GM19238 (cell line): ENCODE measurements around the gene ASS1.

Experiments
- DNase-seq: peaks from one replicate; pipeline ENCODE4 v3.0.0; 2011; ENCODE audit warnings: low spot score; ENCODE audit not compliant: insufficient read length

The ASS1 gene

DNA sequence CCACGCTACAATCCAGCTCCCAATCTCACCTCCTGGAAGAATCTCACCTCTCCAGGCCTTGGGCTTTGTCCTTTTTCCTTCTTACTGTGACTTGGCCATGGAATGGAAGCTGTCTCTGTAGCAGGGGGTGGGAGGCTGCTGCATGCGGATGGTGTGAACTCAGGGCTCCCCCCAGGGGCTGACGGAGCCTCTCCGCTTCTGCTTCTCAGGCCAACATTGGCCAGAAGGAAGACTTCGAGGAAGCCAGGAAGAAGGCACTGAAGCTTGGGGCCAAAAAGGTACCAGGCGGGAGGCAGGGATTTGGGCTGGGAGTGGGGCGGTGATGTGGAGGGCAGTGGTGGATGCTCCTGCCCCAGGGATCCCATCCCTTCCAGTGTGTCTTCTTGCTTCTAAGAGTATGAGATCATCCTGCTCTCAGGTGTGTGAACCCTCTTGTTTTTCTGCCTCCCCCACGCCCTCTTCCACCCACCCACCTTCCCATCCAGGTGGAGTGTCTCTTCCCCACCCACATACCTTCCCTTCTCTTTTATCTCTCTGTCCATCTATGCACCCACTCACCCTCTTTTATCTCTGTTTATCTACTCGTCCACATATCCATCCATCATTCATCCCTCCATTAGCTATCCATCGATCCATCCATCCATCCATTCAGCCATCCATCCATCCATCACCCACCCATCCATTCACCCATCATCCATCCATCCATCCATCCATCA lies 9.5 kb downstream of the ASS1 start:
- no peak for DNase-seq

DNA sequence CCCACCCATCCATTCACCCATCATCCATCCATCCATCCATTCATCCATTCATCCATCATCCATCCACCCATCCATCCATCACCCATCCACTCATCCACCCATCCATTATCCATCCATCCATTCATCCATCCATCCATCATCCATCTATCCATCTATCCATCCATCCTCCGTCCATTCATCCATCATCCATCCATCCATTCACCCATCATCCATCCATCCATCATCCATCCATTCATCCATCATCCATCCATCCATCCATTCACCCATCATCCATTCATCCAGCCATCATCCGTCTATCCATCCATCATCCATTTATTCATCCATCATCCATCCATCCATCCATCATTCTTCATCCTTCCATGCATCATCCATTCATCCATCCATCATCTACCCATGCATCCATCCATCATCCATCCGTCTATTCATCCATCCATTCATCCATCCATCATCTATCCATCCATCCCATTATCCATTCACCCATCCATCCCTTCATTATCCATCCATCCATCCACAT lies 10.1 kb downstream of the ASS1 start:
- DNase-seq = no peak

DNA sequence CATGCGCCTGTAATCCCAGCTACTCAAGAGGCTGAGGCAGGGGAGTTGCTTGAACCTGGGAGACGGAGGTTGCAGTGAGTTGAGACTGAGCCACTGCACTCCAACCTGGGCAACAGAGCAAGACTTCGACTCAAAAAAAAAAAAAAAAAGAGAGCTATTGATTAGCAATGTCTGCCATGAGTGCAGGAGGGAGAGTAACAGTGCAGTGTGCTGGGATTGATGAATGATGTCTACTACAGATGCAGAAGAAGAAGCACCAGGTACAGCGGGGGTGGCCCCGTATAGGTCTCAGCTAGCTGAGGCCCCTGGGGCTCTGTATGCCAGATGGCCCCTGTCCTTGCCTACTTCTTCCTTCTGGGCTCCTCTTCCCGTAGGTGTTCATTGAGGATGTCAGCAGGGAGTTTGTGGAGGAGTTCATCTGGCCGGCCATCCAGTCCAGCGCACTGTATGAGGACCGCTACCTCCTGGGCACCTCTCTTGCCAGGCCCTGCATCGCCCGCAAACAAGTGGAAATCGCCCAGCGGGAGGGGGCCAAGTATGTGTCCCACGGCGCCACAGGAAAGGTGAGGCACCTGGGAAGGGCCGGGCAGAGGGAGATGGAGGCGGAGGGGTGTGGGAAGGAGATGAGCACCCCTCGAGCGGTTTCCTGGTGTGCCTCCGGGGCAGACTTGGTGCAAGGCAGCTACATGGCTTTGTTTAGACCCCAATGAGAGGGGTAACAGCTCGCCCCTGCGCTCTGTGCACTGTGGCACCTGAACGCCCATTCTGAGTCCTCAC lies 13.5 kb downstream of the ASS1 start:
- no peak for DNase-seq

DNA sequence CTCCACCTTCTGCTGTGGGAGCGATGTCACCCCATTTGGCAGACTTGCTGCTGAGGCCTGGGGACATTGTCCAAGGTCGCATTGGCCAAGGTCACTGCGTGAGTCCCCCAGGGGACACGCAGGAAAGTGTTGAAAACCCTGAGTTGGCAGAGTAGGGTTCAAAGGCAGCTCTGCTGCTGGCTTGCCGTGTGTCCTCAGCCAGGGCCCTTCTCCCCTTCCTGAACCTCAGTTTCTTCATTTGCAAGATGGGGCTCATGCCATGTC lies 14.0 kb downstream of the ASS1 start:
- DNase-seq = no peak

DNA sequence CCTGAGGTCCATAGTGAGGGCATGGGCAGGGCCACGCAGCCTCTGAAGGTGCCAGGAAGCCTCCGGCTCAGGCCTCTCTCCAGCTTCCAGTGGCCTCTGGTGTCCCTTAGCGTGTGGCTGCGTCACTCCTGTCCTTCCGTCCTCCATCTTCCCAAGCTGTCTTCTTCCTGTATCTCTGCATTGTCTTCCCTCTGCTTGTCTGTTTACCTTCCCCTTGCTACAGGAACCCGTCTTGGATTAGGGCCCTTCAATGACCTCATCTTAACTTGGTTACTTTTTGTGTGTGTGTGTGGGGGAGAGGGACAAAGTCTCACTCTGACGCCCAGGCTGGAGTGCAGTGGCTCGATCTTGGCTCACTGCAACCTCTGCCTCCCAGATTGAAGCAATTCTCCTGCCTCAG lies 14.4 kb downstream of the ASS1 start:
- no peak for DNase-seq

DNA sequence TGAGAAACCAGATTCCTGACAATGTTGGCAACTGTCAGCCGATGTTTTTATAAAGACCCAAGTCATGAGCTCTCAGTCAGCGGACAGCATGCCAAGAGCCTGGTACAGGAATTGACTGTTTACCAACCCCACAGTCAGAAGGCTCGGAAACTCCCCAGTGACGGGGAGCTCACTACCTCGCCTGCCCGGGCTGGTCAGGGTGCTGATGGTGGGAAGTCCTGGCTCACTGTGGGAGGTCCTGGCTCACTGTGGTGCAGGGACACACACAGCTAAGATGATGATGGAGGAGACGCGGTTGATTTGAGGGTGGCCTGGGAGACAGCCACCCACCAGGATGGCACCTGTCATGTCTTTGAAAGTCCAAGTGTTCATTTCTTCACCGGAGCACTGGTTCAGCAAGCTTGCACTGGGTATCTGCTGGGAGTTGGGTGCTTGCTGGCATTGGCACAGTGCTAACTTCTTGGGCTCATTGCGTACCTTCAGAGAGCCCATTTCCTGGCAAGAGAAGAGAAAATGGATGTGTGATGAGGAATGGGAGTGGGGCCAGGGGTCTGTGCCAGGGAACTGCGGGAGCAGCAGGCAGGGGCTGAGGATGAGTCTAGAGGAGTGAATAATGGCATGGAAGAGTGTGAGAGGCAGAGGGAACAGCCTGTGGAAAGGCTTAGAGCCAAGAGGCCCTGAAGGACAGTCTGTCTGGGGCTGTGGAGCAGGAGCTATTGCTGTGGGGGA lies 15.3 kb downstream of the ASS1 start:
- DNase-seq = no peak

DNA sequence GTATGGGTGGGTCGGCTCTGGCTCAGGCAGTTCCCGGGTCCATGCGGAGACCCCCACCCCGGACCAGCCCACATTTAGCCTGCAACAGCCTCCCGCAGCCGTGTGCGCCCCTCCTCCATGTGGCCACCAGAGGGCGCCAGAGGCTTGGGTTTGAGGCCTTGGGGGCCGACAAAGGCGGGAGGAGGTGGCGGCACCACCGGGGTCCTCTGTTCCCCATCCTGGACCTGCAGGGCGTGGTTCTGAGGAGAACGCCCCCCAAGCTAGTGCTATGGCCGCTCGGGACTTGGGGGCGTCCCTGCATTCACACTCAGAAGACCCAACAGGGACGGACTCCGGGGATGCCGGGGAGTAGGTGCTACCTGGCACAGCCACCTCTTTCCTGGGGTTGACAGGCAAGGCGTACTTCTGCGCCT lies 16.5 kb downstream of the ASS1 start:
- DNase-seq = peak; percentile 75

DNA sequence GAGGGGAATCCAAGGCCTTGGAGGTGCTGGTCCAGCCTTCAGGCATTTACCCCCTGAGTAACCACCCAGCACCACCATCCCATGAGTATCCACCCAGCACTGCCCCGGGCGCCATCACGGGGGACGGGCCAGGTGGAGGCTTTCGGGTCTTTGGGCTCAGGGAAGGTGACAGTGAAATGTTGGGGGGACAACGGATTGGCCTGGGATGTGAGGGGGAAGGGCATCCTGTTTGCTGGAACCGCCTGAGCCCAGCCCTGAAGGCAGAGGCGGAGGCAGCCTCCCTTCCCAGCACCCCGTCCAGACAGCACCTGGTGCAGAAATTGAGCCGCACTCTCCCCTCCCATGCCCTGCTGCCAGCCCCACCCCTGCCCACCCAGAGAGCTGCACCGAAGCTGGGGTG lies 17.0 kb downstream of the ASS1 start:
- no peak for DNase-seq

DNA sequence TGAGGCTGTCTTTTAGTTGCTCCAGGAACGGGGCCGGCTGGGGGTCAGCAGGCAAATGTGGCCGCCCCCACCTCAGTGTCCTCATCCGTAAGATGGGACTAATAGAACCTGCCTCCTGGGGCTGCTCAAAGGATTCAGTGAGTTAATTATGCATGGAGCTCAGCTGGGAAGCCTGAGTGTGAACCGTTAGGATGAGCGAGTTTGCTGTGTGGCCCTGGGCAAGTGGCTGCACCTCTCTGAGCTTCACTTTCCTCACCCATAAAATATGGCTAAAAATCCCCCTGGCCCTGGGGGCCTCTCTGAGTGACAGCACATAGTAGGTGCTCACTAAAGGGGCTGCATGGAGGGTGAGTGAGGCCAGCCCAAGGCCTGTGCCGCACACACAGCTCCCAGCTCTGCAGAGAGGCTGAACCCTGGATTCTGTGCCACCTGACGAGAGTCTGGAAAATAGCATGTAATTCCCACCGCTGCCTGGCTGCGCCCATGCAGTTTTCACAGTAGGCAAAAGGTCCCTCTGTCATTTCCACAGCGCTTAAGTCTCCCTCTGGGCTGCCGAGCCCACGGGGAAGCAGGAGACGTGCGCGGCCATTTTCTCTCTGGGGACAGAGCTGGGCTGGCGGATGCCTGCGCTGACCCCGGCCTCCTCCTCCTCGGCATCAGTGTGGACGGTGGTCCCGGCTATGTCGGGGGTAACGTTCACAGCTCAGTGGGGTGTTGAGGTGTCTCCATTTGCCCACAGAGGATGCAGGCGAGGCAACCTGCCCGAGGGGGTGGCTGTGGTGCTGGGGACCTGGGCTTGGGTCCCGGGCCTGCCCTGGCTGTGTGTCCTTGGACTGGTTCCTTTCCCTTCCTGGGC lies 18.2 kb downstream of the ASS1 start:
- DNase-seq = no peak

DNA sequence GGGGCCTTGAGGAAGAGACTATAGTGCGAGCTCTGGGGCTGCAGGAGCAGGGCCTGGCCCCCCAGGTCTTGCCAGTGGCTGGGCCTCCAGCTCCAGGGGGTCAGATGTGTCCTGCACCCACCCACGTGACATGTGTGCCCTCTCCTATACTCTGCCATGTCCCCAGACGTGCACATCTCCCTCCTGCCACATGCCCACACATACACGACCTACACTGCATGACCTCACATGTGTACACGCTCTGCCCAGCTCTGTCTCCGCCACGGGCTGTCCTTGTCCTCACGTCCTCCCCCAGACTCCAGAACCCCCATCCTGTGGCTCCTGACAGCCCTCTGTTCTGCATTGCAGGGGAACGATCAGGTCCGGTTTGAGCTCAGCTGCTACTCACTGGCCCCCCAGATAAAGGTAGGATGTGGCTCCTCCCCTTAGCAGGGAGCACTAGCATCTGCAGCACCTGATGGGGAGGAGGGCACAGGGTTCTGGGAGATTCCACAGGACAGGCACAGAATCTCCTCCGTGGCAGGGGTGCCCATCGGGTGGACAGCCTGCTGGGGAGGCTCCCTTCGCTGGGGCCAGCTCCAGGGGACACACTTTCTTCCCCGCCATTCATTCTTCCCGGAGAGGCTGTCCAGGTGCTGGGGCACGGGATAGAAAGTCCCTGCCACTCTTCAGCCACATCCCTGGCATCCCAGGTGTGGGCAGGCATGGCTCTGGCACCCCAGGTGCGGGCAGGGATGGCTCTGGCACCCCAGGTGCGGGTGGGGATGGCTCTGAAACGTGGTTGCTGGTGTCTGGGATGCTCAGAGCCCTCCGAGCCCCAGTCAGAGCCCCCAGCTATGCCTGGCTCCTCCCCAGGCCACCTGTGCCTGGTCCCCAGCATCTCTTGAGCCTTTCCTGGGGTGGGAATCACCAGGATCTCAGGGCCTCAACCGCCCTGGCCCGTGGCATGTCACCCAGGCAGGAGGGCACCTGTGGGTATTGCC lies 19.3 kb downstream of the ASS1 start:
- no peak for DNase-seq

DNA sequence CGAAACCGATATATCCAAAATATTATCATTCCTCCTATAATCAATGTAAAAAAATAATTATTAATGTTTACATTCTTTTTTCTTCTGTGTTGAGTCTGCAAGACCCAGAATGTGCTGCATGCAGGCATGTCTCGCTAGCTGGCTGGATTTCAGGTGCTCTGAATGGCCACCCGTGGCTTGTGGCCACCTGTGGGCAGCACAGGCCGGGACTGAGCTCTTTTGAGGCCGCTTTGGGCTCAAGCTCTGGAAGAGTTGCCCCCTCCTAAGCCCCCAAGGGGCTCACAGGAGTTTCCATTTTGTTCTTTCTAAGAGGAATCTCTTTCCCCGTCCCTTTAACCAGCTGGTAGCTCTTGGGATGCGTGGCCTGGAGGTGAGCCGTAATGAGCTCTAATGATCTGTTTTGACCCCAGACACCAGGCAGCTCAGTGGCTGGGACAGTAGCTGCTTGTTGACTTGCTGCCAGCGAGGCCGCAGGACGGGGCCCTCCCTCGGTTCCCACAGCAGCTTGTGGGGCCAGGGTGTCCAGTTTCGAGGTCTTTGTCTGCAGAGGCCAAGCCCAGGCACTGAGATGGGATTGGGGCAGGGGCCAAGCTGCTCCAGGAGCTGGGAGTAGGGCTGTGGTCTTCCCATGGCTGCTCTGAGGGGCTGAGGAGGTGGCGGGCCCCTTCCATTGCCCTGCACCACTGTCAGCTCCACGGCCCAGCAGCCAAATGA lies 20.8 kb downstream of the ASS1 start:
- no peak for DNase-seq

DNA sequence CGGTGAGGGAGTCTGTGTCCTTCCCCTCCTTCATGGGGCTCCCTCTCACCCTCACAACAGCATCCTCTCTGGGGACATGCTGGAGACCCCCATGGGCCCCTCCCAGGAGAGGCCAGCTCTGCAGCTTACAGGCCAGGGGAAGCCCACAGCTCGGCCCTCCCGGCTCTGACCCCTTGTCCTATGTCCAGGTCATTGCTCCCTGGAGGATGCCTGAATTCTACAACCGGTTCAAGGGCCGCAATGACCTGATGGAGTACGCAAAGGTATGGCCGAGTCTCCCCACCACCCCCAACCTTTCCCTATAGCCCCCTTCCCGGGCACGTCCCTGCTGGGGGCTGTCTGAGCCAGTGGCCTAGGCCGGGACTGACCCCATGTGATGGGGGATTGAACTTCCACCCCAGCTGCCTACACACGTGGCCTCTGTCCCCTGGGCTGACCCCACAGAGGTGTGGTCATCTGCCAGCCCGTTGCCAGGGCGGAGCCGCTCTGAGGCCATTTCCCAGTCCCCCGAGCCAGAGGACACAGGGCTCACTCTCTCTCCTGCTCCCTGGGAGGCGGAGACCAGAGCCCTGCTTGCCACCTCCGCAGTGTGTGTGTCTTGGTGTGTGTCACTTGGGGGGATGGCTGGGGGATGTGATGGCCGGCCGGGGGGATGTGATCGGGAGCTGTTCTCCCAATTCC lies 21.9 kb downstream of the ASS1 start:
- no peak for DNase-seq

DNA sequence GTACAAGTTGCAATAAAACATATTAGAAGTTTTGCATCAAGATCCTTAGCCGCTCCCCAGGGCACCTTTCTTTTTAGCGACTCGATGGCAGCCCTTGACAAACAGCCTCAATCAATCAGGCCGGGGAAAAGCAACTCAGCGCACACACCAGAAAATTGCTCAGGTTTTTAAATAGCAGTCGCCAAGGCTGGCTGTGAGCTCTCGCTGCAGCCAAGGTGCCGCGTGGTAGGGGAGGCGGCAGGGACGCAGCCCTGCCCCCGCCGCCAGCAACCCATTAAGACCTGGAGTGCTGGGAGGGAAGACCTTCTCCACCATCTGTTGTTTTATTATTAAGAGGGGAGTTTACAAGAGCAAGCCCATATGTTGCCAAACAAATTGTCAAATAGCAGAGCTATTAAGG lies 22.6 kb downstream of the ASS1 start:
- DNase-seq = no peak

DNA sequence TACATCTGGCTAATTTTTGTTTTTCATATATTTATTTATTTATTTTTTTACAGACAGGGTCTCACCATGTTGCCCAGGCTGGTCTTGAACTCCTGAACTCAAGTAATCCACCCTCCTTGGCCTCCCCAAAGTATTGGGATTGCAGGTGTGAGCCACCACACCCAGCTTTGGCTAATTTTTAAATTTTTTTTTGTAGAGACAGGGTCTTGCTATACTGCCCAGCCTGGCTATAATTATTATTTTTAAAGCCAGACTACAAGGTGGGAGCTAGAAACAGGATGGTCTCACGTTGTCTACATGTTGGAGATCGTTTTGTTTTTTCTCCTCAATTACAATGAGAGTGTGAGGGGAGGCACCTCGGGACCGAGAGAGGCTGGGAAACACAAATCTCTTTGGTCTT lies 23.8 kb downstream of the ASS1 start:
- no peak for DNase-seq

DNA sequence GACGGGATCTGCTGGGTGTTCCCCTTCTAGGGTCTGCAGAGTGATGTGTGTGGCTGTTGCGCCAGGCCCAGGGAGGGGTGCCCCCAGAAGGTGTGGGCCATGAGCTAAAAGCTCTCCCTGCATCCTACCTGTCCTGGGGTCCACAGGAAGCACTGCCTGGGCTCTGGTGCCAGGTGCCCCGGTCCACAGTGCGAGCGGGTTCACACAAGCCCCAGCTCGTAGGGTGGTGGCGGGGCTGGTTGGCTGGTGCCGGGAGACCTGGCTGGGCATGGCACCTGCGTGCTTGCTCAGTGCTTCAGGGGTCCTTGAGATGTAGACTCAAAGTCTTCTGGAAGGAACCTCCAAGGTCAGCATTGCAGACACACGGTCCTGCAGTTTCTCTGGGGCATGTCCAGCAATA lies 25.5 kb downstream of the ASS1 start:
- DNase-seq = no peak

DNA sequence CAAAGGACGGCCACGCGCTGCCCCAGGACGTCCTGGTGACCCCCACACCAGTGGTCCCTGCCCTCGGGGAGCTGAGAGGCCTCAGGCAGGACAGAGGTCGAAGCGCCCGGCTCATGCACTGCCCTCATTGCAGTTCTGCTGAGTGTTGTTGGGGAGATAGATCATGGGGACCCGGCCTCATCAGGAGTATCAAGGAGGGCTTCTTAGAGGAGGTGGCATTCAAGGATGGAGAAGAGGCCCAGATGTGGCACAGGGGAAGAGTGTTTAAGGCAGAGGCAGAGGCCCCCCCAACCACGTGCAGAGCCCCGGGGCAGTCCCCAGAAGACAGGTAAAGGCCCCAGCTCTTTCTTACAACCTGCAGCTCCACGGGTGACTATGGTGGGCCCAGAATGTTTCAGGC lies 26.2 kb downstream of the ASS1 start:
- DNase-seq = no peak

DNA sequence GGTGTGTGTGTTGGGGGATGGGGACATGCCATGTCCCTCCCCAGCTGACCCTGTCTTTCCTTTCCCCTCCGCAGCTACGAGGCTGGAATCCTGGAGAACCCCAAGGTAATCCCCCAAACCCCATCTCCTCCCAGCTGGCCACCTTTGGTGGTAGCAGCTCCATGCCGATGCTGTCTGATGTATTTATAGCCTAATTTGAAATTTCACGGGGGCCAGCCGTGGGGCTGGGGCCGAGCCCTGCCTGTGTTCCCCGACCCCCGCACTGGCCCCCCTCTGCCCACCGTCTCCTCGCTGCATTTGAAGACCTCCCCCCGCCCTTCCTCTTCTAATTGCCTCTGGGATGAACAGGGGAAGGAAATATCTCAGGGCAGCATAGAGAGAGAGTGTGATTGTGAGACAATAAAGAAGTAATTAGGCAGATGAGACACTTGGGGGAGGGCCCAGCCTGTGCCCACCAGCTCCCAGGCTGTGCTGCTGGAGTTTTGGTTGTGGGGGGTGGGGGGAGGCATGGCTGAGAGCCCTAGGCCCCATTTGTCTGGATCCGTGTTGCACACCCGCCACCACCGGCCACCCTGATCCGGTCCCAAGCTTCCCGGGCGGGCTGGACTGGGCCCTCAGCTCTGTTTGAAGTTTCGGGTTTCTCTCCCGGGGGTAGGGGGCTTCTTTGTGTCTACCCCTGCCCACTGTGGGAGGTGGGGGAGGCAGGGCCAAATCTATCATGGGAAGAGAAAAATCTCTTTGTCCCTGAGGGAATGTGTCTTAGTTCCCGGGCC lies 26.8 kb downstream of the ASS1 start:
- DNase-seq = no peak

DNA sequence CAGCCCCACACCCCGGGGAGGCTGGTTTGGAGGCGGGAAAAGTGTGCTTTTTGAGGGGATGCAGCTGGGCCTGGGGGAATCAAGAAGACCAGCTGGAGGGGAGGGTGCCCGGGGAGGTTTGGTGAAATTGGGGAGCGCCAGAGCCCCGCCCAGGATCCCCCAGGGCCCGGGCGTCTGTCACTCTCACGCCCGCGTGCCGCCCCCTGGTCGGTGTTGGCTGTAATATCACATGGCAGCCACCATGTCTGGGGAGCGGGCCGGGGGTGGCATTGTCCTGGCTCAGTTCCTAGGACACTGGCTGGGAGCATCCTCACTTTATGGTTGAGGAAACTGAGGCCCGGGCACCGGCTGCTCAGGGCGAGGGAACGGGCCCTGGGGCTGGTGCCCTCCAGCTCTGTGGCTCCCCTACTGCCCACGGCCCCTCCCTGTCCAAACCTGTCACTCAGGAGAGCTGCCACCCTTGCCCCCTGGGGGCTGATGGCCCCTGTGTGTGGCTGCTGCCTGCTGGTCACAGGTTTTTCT lies 27.5 kb downstream of the ASS1 start:
- no peak for DNase-seq
